ENCODE data around the gene DCST2. TPM values are rescaled to one million over a fixed set of nuclear protein-coding genes. Genes with fewer than 3 reads are reported as not detected.
A peak's percentile ranks its signal among the peaks of the same experiment; 100 is the strongest.

The DCST2 gene
- polyA plus RNA-seq, 2 of the 4 experiments (the other 2 are of a cell fraction): 0.23 to 1.0 TPM

- no peak for FAIRE-seq
- Histone ChIP-seq H3K9me3 (no peaks in the 10 kb centered on the region), H3K4me3 (peak overlapping the region; percentile 94), H3K27ac (peak overlapping the region; percentile 93 to 94; a peak in 5 of 6 replicates), H3K4me1 (peaks cover 22% of the 10 kb centered on the region), H3K4me2 (peak overlapping the region; percentile 97)
- WGBS (ENCODE audit: missing lambda C conversion rate): 53% methylated on average over 11 of the region's 12 CpGs
- TF ChIP-seq CTCF (IDR thresholded peaks at IDR 0.05) (peak; percentile 40), SMC3 (IDR thresholded peaks at IDR 0.05) (peak; percentile 29; the same call in 1 of the 3 replicates), TFCP2L1 (CRISPR knock-in tag; IDR thresholded peaks at IDR 0.05) (no peak), RAD21 (conservative IDR thresholded peaks at IDR 0.05 in 1 of 2, IDR thresholded peaks at IDR 0.05 in 1 of 2) (peak in 1 of 2 experiments; percentile 18; a peak in 1 of 5 replicates)
- peak; percentile 41 to 52; a peak in 4 of 6 replicates for ATAC-seq
- POLR2A ChIA-PET: interaction anchor here (0.6 to 1.2 kb wide), 2 partner anchors 24 to 60 kb away, joined by 3 to 5 read pairs; partner anchors contain the start of gene LENEP
- peak; percentile 29 to 76 for DNase-seq (ENCODE audit: low read depth in 1 of 2, low spot score in 1 of 2)
- CTCF ChIA-PET: interaction anchor here (1.2 to 27.3 kb wide), 7 partner anchors 9 to 573 kb away, joined by 3 to 350 read pairs (median 4); partner anchors contain the start of genes EFNA3 and EFNA4
These were observed 19.1 kb upstream of the DCST2 start for GRCh38 chr1:155052439-155053395.

- FAIRE-seq (no peak), DNase-seq (ENCODE audit: low read depth in 1 of 2, low spot score in 1 of 2) (peak in 1 of 2 experiments; percentile 61), ATAC-seq (peak; percentile 45 to 55)
- Histone ChIP-seq H3K4me1 (peaks cover 22% of the 10 kb centered on the region), H3K4me2 (peak overlapping the region; percentile 97), H3K4me3 (peak overlapping the region; percentile 94), H3K27ac (peak overlapping the region; percentile 93 to 94), H3K9me3 (no peaks in the 10 kb centered on the region)
- TF ChIP-seq, protein P1, sequence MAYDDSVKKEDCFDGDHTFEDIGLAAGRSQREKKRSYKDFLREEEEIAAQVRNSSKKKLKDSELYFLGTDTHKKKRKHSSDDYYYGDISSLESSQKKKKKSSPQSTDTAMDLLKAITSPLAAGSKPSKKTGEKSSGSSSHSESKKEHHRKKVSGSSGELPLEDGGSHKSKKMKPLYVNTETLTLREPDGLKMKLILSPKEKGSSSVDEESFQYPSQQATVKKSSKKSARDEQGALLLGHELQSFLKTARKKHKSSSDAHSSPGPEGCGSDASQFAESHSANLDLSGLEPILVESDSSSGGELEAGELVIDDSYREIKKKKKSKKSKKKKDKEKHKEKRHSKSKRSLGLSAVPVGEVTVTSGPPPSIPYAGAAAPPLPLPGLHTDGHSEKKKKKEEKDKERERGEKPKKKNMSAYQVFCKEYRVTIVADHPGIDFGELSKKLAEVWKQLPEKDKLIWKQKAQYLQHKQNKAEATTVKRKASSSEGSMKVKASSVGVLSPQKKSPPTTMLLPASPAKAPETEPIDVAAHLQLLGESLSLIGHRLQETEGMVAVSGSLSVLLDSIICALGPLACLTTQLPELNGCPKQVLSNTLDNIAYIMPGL (CRISPR knock-in tag; IDR thresholded peaks at IDR 0.05; ENCODE audit: borderline replicate concordance): no peak
- no peak for TF ChIP-seq HOXA7 (CRISPR knock-in tag; IDR thresholded peaks at IDR 0.05)
- TF ChIP-seq EHF (CRISPR knock-in tag; IDR thresholded peaks at IDR 0.05): no peak
- no peak for TF ChIP-seq CBX2 (IDR thresholded peaks at IDR 0.05; ENCODE audit: borderline replicate concordance, low read depth)
- no peak for TF ChIP-seq MYC (IDR thresholded peaks at IDR 0.05; ENCODE audit: borderline replicate concordance, low read length)
- TF ChIP-seq ZSCAN20 (CRISPR knock-in tag; IDR thresholded peaks at IDR 0.05): no peak
- no peak for TF ChIP-seq TFCP2L1 (CRISPR knock-in tag; IDR thresholded peaks at IDR 0.05)
- no peak for TF ChIP-seq EHMT2 (IDR thresholded peaks at IDR 0.05; ENCODE audit: low read depth)
- TF ChIP-seq FOSB (CRISPR knock-in tag; IDR thresholded peaks at IDR 0.05): no peak
- TF ChIP-seq KDM1A (IDR thresholded peaks at IDR 0.05; ENCODE audit: low read depth): no peak
- TF ChIP-seq NFE2L2 (conservative IDR thresholded peaks at IDR 0.05; ENCODE audit: low read length): no peak
- no peak for TF ChIP-seq ZNF302 (CRISPR knock-in tag; IDR thresholded peaks at IDR 0.05)
- TF ChIP-seq FOXS1 (CRISPR knock-in tag; IDR thresholded peaks at IDR 0.05): no peak
- TF ChIP-seq POLR2A (IDR thresholded peaks at IDR 0.05; ENCODE audit: low read length): no peak
- CTCF ChIA-PET: interaction anchor here (1.1 to 27.3 kb wide), 8 partner anchors 9 to 572 kb away, joined by 3 to 350 read pairs (median 4); partner anchors contain the start of genes EFNA3 and EFNA4
- POLR2A ChIA-PET: interaction anchor here (1.3 kb wide), 1 partner anchor 13 kb away, joined by 3 read pairs; no protein-coding TSS in a partner anchor
- under 1% methylated on average over 14 of the region's 27 CpGs for WGBS (ENCODE audit: missing lambda C conversion rate)
These were observed 18.3 kb upstream of the DCST2 start for GRCh38 chr1:155051777-155052398.

All from A549 (cell line).